ENCODE measurements around the gene HPCAL1. TPM values are rescaled to one million over a fixed set of nuclear protein-coding genes. Genes with fewer than 3 reads are reported as not detected.

The HPCAL1 gene
- total and polyA plus RNA-seq, 2 of the 8 experiments (the other 6 are each of a cell fraction or from before 2014, with no cell fraction given), result 5.8 to 8.6 TPM

DNA sequence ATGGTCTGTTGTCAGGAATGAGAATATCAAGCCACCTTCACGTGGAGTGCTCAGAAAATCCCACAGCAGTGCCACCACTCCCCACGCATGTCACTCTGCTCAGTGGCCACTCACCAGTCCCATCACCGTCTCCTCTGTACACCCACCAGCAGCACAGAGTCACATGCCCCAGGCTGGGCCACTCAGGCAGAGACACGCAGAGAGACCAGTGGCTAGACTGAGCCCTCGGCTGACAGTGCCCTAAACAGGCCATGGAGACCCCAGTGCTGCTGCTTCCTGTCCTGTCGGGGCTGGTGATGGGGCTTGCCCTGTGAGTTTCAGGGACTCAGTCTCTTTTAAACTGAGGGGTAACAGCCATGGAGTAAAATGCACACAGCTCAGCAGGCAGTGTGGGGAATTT lies 119.5 kb downstream of the HPCAL1 start (continued):
- no peak for TF ChIP-seq JUND (IDR thresholded peaks at IDR 0.05; ENCODE audit: low read length)
- no peak for TF ChIP-seq TEAD4 (IDR thresholded peaks at IDR 0.05; ENCODE audit: low read depth, low read length)
